SU-DHL-6 (cell line): ENCODE measurements around the gene STX10.

Experiments
- EZH2phosphoT487 ChIP-seq: fragments of 200-600 bp; sonication (generic), shearing (Covaris generic); conservative IDR thresholded peaks from 2 replicates; pipeline ENCODE4 v1.6.1; 2018; ENCODE audit warnings: mild to moderate bottlenecking, antibody characterized with exemption, low read length, moderate library complexity, mixed read lengths
- TF ChIP-seq, protein P1 (sequence below): fragments of 200-600 bp; sonication (generic); IDR thresholded peaks from one replicate; pipeline ENCODE4 v1.5.1; 2017; ENCODE audit warnings: antibody characterized with exemption, mild to moderate bottlenecking, low read length, moderate library complexity; ENCODE audit not compliant: insufficient read depth, poor library complexity, severe bottlenecking

DNA sequence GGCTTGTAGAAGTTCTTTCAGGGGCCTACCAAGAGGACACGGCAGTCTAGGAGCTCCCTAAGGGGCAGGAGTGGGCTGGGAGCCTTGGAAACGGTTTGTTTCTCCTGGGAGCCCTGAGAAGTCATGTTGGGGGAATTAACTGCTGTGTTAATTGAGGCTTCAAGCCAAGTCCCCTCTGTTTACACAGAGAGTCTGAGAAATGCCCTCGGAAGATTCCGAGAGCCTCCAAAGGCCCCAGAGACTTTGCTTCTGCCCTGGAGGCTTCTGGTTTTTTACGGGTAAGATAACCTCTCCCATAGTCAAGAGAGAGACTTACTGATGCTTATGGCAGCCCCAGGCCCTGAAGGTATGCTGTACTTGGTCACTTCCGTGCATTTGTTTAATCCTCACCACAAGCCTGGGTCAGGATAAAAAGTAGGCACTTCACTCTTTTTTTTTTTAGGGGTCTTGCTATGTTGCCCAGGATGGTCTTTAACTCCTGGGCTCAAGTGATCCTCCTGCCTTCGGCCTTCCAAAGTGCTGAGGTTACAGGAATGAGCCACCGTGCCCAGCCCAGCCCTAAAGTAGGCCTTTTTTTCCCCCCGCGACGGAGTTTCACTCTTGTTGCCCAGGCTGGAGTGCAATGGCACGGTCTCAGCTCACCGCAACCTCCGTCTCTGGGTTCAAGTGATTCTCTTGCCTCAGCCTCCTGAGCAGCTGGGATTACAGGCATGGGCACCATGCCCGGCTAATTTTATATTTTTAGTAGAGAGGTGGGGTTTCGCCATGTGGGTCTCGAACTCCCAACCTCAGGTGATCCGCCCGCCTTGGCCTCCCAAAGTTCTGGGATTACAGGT, 15.2 kb upstream of the STX10 start:
- TF ChIP-seq, protein P1, sequence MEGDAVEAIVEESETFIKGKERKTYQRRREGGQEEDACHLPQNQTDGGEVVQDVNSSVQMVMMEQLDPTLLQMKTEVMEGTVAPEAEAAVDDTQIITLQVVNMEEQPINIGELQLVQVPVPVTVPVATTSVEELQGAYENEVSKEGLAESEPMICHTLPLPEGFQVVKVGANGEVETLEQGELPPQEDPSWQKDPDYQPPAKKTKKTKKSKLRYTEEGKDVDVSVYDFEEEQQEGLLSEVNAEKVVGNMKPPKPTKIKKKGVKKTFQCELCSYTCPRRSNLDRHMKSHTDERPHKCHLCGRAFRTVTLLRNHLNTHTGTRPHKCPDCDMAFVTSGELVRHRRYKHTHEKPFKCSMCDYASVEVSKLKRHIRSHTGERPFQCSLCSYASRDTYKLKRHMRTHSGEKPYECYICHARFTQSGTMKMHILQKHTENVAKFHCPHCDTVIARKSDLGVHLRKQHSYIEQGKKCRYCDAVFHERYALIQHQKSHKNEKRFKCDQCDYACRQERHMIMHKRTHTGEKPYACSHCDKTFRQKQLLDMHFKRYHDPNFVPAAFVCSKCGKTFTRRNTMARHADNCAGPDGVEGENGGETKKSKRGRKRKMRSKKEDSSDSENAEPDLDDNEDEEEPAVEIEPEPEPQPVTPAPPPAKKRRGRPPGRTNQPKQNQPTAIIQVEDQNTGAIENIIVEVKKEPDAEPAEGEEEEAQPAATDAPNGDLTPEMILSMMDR, result no peak
- TF ChIP-seq EZH2phosphoT487, result no peak
